Esophagus muscularis mucosa (tissue), 4 donors: ENCODE measurements around the gene CAPN11. TPM values are rescaled to one million over a fixed set of nuclear protein-coding genes. Genes with fewer than 3 reads are reported as not detected.

Experiments
- DNase-seq: peaks from one replicate; pipeline ENCODE4 v3.0.0-alpha.2; 2017; ENCODE audit errors: extremely low spot score
- H3K27ac ChIP-seq, 4 donors: fragments of 200-600 bp; sonication (generic); replicated peaks in 1 of 4; 1 replicate in 3 of 4; 2 replicates in 1 of 4; pipeline ENCODE4 v1.5.1; 2016 to 2019; ENCODE audit warnings: mild to moderate bottlenecking in 1 of 4
- H3K27me3 ChIP-seq, 4 donors: fragments of 200-600 bp; sonication (generic); one replicate each; pipeline versions ENCODE4 v1.5.1 to v1.6.0; 2016 to 2019
- H3K36me3 ChIP-seq, 4 donors: fragments of 200-600 bp; sonication (generic); one replicate each; pipeline ENCODE4 v1.5.1; 2016 to 2019
- H3K4me1 ChIP-seq, 4 donors: fragments of 200-600 bp; sonication (generic); one replicate each; pipeline ENCODE4 v1.5.1; 2016 to 2019
- H3K4me3 ChIP-seq, 4 donors: fragments of 200-600 bp; sonication (generic); 1 replicate in 2 of 4; 2 replicates in 2 of 4; pipeline ENCODE4 v1.5.1; 2016 to 2019; ENCODE audit warnings: mild to moderate bottlenecking in 4 of 4, moderate library complexity in 1 of 4
- H3K9me3 ChIP-seq, 4 donors: fragments of 200-600 bp; sonication (generic); 1 replicate in 3 of 4; 2 replicates in 1 of 4; pipeline ENCODE4 v1.5.1; 2016 to 2019
- CTCF ChIP-seq, 3 experiments: fragments of 200-600 bp in 2 of 3; fragments of 450-650 bp in 1 of 3; sonication (generic) in 2 of 3; IDR thresholded peaks; one replicate each; pipeline ENCODE4 v1.5.1; 2017 to 2019; ENCODE audit warnings: antibody characterized with exemption in 3 of 3, mild to moderate bottlenecking in 2 of 3, moderate library complexity in 1 of 3
- EP300 ChIP-seq: sonication (generic); formaldehyde crosslinking; IDR thresholded peaks from one replicate; pipeline ENCODE4 v1.6.1; 2017; ENCODE audit warnings: antibody characterized with exemption
- POLR2A ChIP-seq: fragments of 450-650 bp; IDR thresholded peaks from one replicate; pipeline ENCODE4 v1.6.1; 2017; ENCODE audit warnings: antibody characterized with exemption, moderate library complexity, mild to moderate bottlenecking, low read depth
- POLR2AphosphoS5 ChIP-seq, 2 donors: sonication (generic); formaldehyde crosslinking; IDR thresholded peaks; one replicate each; pipeline ENCODE4 v1.6.1; 2017; ENCODE audit warnings: antibody characterized with exemption in 2 of 2
- WGBS: methylation state at CpG from one replicate; pipeline ENCODE4 v1.1.5; 2018; 5-methylcytosine and 5-hydroxymethylcytosine counted together
- intact Hi-C: fragments of 100-400 bp; cut with DNase I; formaldehyde crosslinking; loops from one replicate; pipeline ENCODE4 v1.15.1; 2023
- total RNA-seq, 4 donors: library from RNA; depleted of rRNA; stranded (reverse); fragments of >200 nt; gene quantifications; one replicate each; pipeline versions ENCODE4 v1.1.0 to v1.2.1, GENCODE V29; 2016

Gene CAPN11
- total RNA-seq, 4 donors from 2014 or later = 0.39 to 0.83 (median 0.50) TPM; not detected in 1

DNA sequence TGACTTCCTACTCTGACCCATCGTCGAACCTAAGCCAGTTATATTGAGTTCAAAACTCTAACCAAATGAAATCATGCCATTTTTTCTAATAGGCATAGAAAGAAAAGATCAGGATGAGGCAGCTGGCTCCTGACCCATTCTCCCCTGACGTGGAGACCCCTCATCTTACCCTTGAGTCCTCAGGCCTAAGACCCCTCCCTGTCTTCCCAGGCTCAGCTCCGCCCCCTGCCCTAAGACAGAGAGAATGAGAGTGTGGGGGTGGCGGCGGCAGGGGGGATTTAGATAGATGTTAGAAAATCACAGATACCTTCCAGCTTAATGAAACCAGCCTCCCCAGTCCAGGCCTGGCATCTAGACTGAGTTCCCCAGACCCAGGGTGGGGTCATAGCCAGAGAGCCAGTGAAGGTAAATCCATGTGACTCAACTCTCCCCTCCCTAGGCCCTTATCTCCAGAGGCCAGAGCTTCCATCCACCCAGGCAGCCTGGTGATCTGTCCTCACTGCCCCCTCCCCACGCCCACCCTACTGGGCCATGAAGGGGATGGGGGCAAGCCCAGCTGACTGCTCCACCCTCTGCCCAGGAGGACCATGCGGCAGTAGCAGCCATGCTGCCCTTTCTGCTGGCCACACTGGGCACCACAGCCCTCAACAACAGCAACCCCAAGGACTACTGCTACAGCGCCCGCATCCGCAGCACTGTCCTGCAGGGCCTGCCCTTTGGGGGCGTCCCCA is 24.5 kb upstream of the CAPN11 start:
- Histone ChIP-seq H3K36me3 (peaks cover 13 to 52% (median 48%) of the 10 kb centered on the region in 4 donors), H3K27ac (no peak overlapping the region), H3K27me3 (no peaks in the 10 kb centered on the region), H3K4me1 (peaks cover 13 to 20% (median 15%) of the 10 kb centered on the region in 4 donors), H3K4me3 (no peak overlapping the region), H3K9me3 (no peaks in the 10 kb centered on the region)
- 85% methylated on average over 12 of the region's 12 CpGs for WGBS
- no peak for TF ChIP-seq EP300
- no peak for TF ChIP-seq POLR2AphosphoS5 (IDR thresholded peaks at IDR 0.05)
- TF ChIP-seq POLR2A = no peak
- no peak for TF ChIP-seq CTCF (IDR thresholded peaks at IDR 0.05)
- DNase-seq = no peak
- intact Hi-C loops = no loop called here

- peaks cover 23 to 63% (median 59%) of the 10 kb centered on the region in 4 donors for H3K36me3 ChIP-seq
- no peaks in the 10 kb centered on the region for H3K9me3 ChIP-seq
- no peak overlapping the region for H3K4me3 ChIP-seq
- peaks cover 8 to 20% (median 14%) of the 10 kb centered on the region in 4 donors for H3K4me1 ChIP-seq
- WGBS = 85% methylated on average over 10 of the region's 10 CpGs
- intact Hi-C loops = no loop called here
- H3K27me3 ChIP-seq = no peaks in the 10 kb centered on the region
- TF ChIP-seq POLR2AphosphoS5 (IDR thresholded peaks at IDR 0.05) (no peak), EP300 (no peak), CTCF (IDR thresholded peaks at IDR 0.05) (no peak), POLR2A (no peak)
- no peak overlapping the region for H3K27ac ChIP-seq
- no peak for DNase-seq
These were observed 23.4 kb upstream of the CAPN11 start for GRCh38 chr6:44135173-44135758.

- no peak overlapping the region for H3K27ac ChIP-seq
- WGBS = 76% methylated on average over 6 of the region's 7 CpGs
- H3K4me3 ChIP-seq = no peak overlapping the region
- DNase-seq = no peak
- H3K9me3 ChIP-seq = no peaks in the 10 kb centered on the region
- H3K36me3 ChIP-seq = peaks cover 25 to 69% (median 65%) of the 10 kb centered on the region in 4 donors
- intact Hi-C loops = no loop called here
- H3K4me1 ChIP-seq = peaks cover 8 to 20% (median 14%) of the 10 kb centered on the region in 4 donors
- no peaks in the 10 kb centered on the region for H3K27me3 ChIP-seq
- no peak for TF ChIP-seq CTCF (IDR thresholded peaks at IDR 0.05)
- TF ChIP-seq EP300 = no peak
- no peak for TF ChIP-seq POLR2AphosphoS5 (IDR thresholded peaks at IDR 0.05)
- no peak for TF ChIP-seq POLR2A
These were observed 22.7 kb upstream of the CAPN11 start for GRCh38 chr6:44135875-44136274.

GRCh38 chr6:44138717-44139350 is 19.8 kb upstream of the CAPN11 start:
- H3K27me3 ChIP-seq = no peaks in the 10 kb centered on the region
- no peak overlapping the region for H3K4me3 ChIP-seq
- peaks cover 33 to 98% (median 84%) of the 10 kb centered on the region in 4 donors for H3K36me3 ChIP-seq
- DNase-seq = no peak
- no peak overlapping the region for H3K27ac ChIP-seq
- TF ChIP-seq POLR2A (no peak), EP300 (no peak), CTCF (IDR thresholded peaks at IDR 0.05) (no peak), POLR2AphosphoS5 (IDR thresholded peaks at IDR 0.05) (no peak)
- H3K9me3 ChIP-seq = no peaks in the 10 kb centered on the region
- WGBS = 75% methylated on average over 4 of the region's 6 CpGs
- peaks cover 1 to 3% (median 3%) of the 10 kb centered on the region in 4 donors for H3K4me1 ChIP-seq
- intact Hi-C loops = no loop called here
